Osteocyte (in vitro differentiated cells): Measurements from ENCODE around the gene RREB1. TPM values are rescaled to one million over a fixed set of nuclear protein-coding genes. Genes with fewer than 3 reads are reported as not detected.

Source experiments
- DNase-seq: peaks from one replicate; pipeline ENCODE4 v3.0.0; 2021; ENCODE audit warnings: mixed read lengths; ENCODE audit not compliant: unreplicated experiment; ENCODE audit errors: extremely low spot score
- H3K27ac Mint-ChIP-seq: one replicate; pipeline ENCODE4 v1.8.0; 2021; ENCODE audit warnings: mild to moderate bottlenecking, mixed read lengths; ENCODE audit not compliant: unreplicated experiment
- H3K27me3 Mint-ChIP-seq: one replicate; pipeline ENCODE4 v1.8.0; 2021; ENCODE audit warnings: mixed read lengths; ENCODE audit not compliant: unreplicated experiment
- H3K36me3 Mint-ChIP-seq: one replicate; pipeline ENCODE4 v1.8.0; 2021; ENCODE audit warnings: mixed read lengths; ENCODE audit not compliant: unreplicated experiment
- H3K4me1 Mint-ChIP-seq: one replicate; pipeline ENCODE4 v1.8.0; 2021; ENCODE audit warnings: mixed read lengths; ENCODE audit not compliant: unreplicated experiment
- H3K4me3 Mint-ChIP-seq: one replicate; pipeline ENCODE4 v1.8.0; 2021; ENCODE audit warnings: mild to moderate bottlenecking, moderate library complexity, mixed read lengths; ENCODE audit not compliant: unreplicated experiment
- H3K9me3 Mint-ChIP-seq: one replicate; pipeline ENCODE4 v1.8.0; 2021; ENCODE audit warnings: mixed read lengths; ENCODE audit not compliant: unreplicated experiment
- CTCF ChIP-seq: fragments of 200-600 bp; sonication (generic); IDR thresholded peaks from 2 replicates; pipeline ENCODE4 v1.5.0; 2021; ENCODE audit warnings: antibody characterized with exemption, mild to moderate bottlenecking, moderate library complexity
- total RNA-seq: library from RNA; stranded (reverse); gene quantifications from 2 replicates; pipeline ENCODE4 v1.2.1, GENCODE V29; 2021

Gene RREB1
- total RNA-seq, 1 donor from 2014 or later = 29.9 TPM

DNA sequence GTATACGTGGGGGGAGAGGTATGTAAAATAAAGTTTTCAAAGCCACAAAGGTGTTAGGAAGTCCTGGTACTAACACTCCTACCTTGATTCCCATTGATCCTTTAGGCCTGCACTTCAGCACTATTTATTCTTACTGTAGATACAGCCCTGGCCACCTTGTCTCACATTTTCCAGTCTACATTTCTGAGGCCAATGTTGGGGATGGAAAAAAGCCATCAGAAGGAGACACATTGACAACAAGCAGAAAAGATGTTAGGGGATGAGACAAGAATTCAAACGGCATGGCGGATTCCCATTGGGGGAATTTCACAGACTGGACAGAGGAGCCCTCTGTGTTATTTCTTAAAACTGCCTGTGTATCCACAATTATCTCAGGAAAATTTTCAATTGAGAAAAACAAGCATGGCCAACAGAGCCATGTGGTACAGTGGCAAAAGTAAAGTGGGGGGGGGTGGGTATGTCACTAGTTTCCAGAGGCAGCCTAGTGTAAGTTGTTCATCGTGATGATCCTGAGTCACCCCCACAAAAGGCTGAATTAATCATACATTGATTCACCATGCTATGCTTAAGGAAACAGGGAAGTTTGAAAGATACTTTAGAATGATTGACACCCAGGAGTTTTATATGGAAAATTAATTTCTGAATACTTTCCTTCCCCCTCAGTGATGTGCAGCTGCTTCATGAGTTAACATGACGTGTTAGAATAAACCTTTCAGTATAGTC is 40.5 kb downstream of the RREB1 start:
- H3K4me1 Mint-ChIP-seq = peaks cover 81% of the 10 kb centered on the region
- no peaks in the 10 kb centered on the region for H3K27me3 Mint-ChIP-seq
- H3K9me3 Mint-ChIP-seq = no peaks in the 10 kb centered on the region
- peak; percentile 17 for DNase-seq
- no peak for TF ChIP-seq CTCF
- no peak overlapping the region for H3K27ac Mint-ChIP-seq
- no peaks in the 10 kb centered on the region for H3K36me3 Mint-ChIP-seq
- no peak overlapping the region for H3K4me3 Mint-ChIP-seq

DNA sequence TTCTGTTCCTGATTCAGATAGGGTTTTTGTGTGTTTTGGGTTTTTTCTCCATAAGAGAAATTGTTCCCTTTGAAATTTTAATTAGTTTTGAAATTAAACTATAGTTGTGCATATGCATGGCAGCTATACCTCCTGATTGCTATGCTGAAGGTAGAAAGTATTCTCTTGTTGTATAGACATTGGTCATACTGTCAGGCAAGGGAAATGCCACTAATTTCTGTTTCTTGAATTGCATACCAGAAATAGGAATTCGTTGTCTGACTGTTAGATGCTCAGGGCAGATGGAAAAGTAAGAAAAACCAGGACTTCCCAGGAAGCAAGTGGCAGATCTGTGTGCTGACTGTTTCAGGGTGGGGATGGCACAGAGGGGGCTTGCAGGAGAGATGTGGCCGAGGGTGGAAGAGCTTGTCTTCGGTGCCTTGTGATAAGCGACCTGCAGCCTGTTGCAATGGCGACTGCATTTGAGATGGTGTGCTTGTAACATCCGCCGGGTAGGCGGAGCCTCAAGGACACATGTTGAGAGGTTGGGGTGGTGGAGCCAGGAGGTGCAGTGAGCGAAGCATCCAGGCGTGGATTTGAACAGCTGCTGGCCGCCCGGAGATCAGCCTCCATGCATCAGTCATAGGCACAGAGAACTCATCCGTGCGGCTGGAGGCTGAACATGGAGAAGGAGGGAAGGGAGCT is 42.8 kb downstream of the RREB1 start:
- H3K27me3 Mint-ChIP-seq = no peaks in the 10 kb centered on the region
- no peaks in the 10 kb centered on the region for H3K36me3 Mint-ChIP-seq
- peaks cover 66% of the 10 kb centered on the region for H3K4me1 Mint-ChIP-seq
- H3K9me3 Mint-ChIP-seq = no peaks in the 10 kb centered on the region
- H3K27ac Mint-ChIP-seq = no peak overlapping the region
- no peak for TF ChIP-seq CTCF
- DNase-seq = peak; percentile 65
- H3K4me3 Mint-ChIP-seq = peak overlapping the region; percentile 2

- H3K27ac Mint-ChIP-seq = peak overlapping the region; percentile 12
- H3K27me3 Mint-ChIP-seq = no peaks in the 10 kb centered on the region
- H3K4me1 Mint-ChIP-seq = peaks cover 66% of the 10 kb centered on the region
- no peak overlapping the region for H3K4me3 Mint-ChIP-seq
- peak; percentile 36 for DNase-seq
- no peak for TF ChIP-seq CTCF
- no peaks in the 10 kb centered on the region for H3K36me3 Mint-ChIP-seq
- no peaks in the 10 kb centered on the region for H3K9me3 Mint-ChIP-seq
Measured at GRCh38 chr6:7151381-7151780, 43.6 kb downstream of the RREB1 start.

DNA sequence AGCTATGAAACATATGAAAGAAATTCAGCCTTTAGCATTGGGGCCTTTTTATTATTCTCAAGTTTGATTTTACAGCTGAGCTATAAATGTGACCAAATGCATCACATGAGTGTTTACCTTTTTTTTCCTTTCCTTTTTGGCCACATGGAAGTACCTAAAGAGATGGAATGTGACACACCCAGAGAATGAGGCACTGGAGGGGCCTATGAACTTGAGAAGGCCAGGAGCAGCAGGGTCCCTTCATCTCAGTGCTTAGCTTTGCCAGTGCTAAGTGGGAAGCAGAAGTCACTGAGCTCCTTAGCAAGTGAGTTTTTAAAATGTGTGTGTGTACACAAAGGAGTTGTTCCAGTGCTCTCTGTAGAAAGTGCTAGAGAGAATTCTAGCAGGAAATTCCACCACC is 44.7 kb downstream of the RREB1 start:
- Mint-ChIP-seq H3K4me3 (no peak overlapping the region), H3K4me1 (peaks cover 66% of the 10 kb centered on the region)

More for the DNA sequence above, 44.7 kb downstream of the RREB1 start:
- peak; percentile 6 for DNase-seq
- TF ChIP-seq CTCF = no peak
- H3K27me3 Mint-ChIP-seq = no peaks in the 10 kb centered on the region
- no peaks in the 10 kb centered on the region for H3K36me3 Mint-ChIP-seq
- no peaks in the 10 kb centered on the region for H3K9me3 Mint-ChIP-seq
- H3K27ac Mint-ChIP-seq = peak overlapping the region; percentile 60
